Nephron (organoid): ENCODE data around the gene ZMYND8.

Experiments used
- H3K27ac Mint-ChIP-seq, 3 experiments: 2 replicates each; pipeline ENCODE4 v1.8.0; 2020; ENCODE audit warnings: mixed read lengths in 3 of 3, mild to moderate bottlenecking in 2 of 3, moderate library complexity in 1 of 3
- H3K27me3 Mint-ChIP-seq: 2 replicates; pipeline ENCODE4 v1.8.0; 2021; ENCODE audit warnings: low read depth, mild to moderate bottlenecking, moderate library complexity, mixed read lengths
- H3K36me3 Mint-ChIP-seq: 2 replicates; pipeline ENCODE4 v1.8.0; 2020; ENCODE audit warnings: low read depth, mixed read lengths
- H3K4me1 Mint-ChIP-seq: 2 replicates; pipeline ENCODE4 v1.8.0; 2020; ENCODE audit warnings: mixed read lengths
- H3K4me3 Mint-ChIP-seq, 3 experiments: 2 replicates each; pipeline ENCODE4 v1.8.0; 2020; ENCODE audit warnings: mild to moderate bottlenecking in 3 of 3, mixed read lengths in 3 of 3, moderate library complexity in 2 of 3
- H3K9me3 Mint-ChIP-seq: 2 replicates; pipeline ENCODE4 v1.8.0; 2020; ENCODE audit warnings: mixed read lengths
- TF ChIP-seq, protein P1 (sequence below), 3 experiments: fragments of 200-600 bp; sonication (generic); IDR thresholded peaks; one replicate each; pipeline ENCODE4 v1.5.0; 2021; ENCODE audit warnings: antibody characterized with exemption in 3 of 3; ENCODE audit not compliant: unreplicated experiment in 3 of 3

The ZMYND8 gene

DNA sequence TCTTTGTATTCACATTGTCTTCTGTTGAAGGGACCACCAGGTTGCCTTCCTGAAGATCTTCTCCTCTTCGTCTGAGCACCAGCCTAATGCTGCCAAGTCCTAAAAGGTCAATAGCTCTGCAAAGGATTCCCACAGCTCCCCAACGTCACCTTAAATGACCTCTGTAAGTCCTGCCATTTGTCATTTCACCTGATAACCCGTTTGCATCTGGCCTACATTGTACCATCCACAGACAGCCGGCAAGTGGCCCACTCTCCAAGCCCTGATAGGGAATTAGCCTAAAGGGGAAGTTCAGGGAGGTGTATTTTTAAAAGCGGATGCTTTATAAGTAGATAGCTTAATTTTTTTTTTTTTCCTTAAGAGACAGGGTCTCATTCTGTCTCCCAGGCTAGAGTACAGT lies 127.8 kb downstream of the ZMYND8 start:
- Mint-ChIP-seq H3K4me3 (no peak overlapping the region), H3K9me3 (no peaks in the 10 kb centered on the region), H3K27me3 (no peaks in the 10 kb centered on the region), H3K27ac (no peak overlapping the region), H3K4me1 (peaks cover 8% of the 10 kb centered on the region), H3K36me3 (peaks cover 67% of the 10 kb centered on the region)
- TF ChIP-seq, protein P1, sequence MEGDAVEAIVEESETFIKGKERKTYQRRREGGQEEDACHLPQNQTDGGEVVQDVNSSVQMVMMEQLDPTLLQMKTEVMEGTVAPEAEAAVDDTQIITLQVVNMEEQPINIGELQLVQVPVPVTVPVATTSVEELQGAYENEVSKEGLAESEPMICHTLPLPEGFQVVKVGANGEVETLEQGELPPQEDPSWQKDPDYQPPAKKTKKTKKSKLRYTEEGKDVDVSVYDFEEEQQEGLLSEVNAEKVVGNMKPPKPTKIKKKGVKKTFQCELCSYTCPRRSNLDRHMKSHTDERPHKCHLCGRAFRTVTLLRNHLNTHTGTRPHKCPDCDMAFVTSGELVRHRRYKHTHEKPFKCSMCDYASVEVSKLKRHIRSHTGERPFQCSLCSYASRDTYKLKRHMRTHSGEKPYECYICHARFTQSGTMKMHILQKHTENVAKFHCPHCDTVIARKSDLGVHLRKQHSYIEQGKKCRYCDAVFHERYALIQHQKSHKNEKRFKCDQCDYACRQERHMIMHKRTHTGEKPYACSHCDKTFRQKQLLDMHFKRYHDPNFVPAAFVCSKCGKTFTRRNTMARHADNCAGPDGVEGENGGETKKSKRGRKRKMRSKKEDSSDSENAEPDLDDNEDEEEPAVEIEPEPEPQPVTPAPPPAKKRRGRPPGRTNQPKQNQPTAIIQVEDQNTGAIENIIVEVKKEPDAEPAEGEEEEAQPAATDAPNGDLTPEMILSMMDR (IDR thresholded peaks at IDR 0.05; ENCODE audit: unreplicated experiment in 3 of 3) = no peak

DNA sequence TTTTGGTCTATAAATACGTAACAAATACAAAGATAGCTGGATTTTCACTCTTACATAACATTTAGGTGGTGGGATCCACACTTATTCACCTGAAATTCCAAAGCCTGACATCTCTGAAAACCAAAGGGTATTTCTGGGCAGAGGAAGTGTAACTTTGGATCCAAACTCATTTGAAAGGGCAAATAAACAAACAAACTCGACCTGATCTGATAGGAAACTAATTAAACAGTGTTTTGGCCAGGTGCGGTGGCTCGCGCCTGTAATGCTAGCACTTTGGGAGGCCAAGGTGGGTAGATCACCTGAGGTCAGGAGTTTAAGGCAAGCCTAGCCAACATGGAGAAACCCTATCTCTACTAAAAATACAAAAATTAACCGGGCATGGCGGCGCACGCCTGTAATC lies 128.9 kb downstream of the ZMYND8 start:
- Mint-ChIP-seq H3K27me3 (no peaks in the 10 kb centered on the region), H3K36me3 (peaks cover 70% of the 10 kb centered on the region), H3K27ac (no peak overlapping the region), H3K4me1 (peaks cover 8% of the 10 kb centered on the region), H3K9me3 (no peaks in the 10 kb centered on the region), H3K4me3 (no peak overlapping the region)
- TF ChIP-seq, protein P1 (IDR thresholded peaks at IDR 0.05; ENCODE audit: unreplicated experiment in 3 of 3) = no peak

DNA sequence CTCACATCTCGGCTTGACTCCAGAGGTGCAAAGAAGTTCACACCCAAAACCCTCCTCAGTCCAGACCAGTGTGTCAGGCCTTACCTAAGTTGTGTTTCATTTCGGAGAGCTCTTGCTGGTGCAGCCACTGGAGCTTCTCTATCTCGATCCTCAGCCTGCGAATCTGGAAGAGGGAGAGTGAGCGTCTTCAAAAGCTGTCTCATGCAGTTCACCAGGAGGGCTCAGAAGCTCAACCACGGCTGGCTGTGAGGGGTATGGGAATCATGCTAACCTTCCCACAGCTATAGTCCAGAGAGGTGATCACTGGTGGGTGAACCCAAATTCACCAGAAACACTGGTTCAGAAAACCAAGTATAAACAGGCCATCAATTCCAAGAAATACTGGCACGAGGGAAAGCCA lies 129.4 kb downstream of the ZMYND8 start:
- H3K9me3 Mint-ChIP-seq = no peaks in the 10 kb centered on the region

DNA sequence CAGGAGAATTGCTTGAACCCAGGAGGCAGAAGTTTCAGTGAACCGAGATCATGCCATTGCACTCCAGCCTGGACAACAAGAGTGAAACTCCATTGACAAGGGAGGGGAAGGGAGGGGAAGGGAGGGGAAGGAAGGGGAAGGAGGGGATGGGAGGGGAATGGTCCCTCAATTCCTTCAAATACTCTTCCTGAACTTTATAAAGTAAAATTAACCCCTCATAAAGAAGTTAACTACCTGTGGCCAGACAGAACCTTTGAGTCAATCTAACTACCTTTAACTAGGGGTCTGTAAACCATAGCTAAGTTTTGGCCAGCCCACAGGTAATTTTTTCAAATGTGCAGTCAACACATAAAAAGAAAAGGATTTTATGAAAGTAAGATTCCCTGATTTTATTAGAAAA lies 131.0 kb downstream of the ZMYND8 start:
- peaks cover 72% of the 10 kb centered on the region for H3K36me3 Mint-ChIP-seq
- no peak overlapping the region for H3K27ac Mint-ChIP-seq
- H3K4me1 Mint-ChIP-seq = no peaks in the 10 kb centered on the region
- TF ChIP-seq, protein P1 (IDR thresholded peaks at IDR 0.05; ENCODE audit: unreplicated experiment in 3 of 3) = no peak
- no peaks in the 10 kb centered on the region for H3K27me3 Mint-ChIP-seq
- no peaks in the 10 kb centered on the region for H3K9me3 Mint-ChIP-seq
- H3K4me3 Mint-ChIP-seq = no peak overlapping the region

More for the DNA sequence above, 129.4 kb downstream of the ZMYND8 start:
- H3K27me3 Mint-ChIP-seq = no peaks in the 10 kb centered on the region
- H3K27ac Mint-ChIP-seq = no peak overlapping the region
- peaks cover 8% of the 10 kb centered on the region for H3K4me1 Mint-ChIP-seq
- TF ChIP-seq, protein P1 (IDR thresholded peaks at IDR 0.05; ENCODE audit: unreplicated experiment in 3 of 3) = no peak
- H3K4me3 Mint-ChIP-seq = no peak overlapping the region
- peaks cover 73% of the 10 kb centered on the region for H3K36me3 Mint-ChIP-seq

DNA sequence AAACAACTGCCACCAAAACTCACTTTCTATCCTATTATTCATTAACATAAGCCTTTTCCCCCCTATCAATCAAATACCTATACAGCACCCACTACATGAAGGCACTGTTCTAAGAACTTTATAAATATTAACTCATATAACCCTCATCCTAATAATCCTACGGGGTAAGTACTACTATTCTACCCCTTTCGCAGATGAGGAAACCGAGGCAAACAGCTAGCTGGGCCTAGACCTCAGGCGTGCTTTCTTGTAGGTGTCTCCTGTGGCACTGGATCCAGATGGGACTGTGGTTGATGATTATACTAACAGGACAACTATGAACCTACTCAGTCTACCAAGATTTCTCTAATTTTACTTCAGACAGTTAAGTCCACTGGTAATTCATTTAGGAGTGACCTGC lies 131.6 kb downstream of the ZMYND8 start:
- H3K4me1 Mint-ChIP-seq = no peaks in the 10 kb centered on the region
- H3K27ac Mint-ChIP-seq = no peak overlapping the region
- no peak overlapping the region for H3K4me3 Mint-ChIP-seq
- TF ChIP-seq, protein P1 (IDR thresholded peaks at IDR 0.05; ENCODE audit: unreplicated experiment in 3 of 3) = no peak
- H3K36me3 Mint-ChIP-seq = peaks cover 76% of the 10 kb centered on the region
- no peaks in the 10 kb centered on the region for H3K9me3 Mint-ChIP-seq
- H3K27me3 Mint-ChIP-seq = no peaks in the 10 kb centered on the region

DNA sequence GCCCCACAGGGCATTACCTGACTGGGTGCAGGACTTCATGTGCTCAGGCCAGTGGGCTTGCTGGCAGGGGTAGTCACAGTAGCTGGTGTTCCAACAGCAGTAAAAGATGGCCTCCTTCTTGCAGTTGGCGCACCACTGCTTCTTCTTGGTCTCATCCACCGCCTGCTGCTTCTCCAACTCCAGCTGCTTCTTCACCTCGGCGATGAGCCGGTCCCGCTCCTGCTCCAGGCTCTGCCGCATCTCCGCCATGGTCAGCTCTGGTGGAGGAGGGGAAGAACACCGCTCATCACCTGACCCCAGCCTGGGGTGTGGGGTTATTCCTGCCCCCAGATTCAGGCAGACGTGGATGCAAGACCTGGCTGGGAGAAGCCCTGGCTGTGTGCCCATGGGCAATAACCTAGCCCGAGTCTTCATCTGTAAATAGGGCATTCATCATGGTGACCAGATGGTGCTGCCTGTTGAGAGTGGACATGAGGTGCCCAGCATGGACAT lies 132.2 kb downstream of the ZMYND8 start:
- H3K36me3 Mint-ChIP-seq = peaks cover 76% of the 10 kb centered on the region
- H3K27ac Mint-ChIP-seq = no peak overlapping the region
- H3K27me3 Mint-ChIP-seq = no peaks in the 10 kb centered on the region
- TF ChIP-seq, protein P1 (IDR thresholded peaks at IDR 0.05; ENCODE audit: unreplicated experiment in 3 of 3) = no peak
- no peaks in the 10 kb centered on the region for H3K4me1 Mint-ChIP-seq
- no peak overlapping the region for H3K4me3 Mint-ChIP-seq
- H3K9me3 Mint-ChIP-seq = no peaks in the 10 kb centered on the region
